Panc1 (cell line): ENCODE results near the gene PRUNE2. TPM values are rescaled to one million over a fixed set of nuclear protein-coding genes. Genes with fewer than 3 reads are reported as not detected.

ENCODE experiments used
- ATAC-seq: fragments of 200-7000 bp; cut with Tn5 transposase; 2 replicates; pipeline ENCODE4 v1.9.1; 2020; ENCODE audit warnings: mild to moderate bottlenecking, moderate library complexity
- BruUV-seq: library from RNA; stranded (reverse); fragments of 400-500 nt; replicated peaks from 2 replicates; lab custom pipeline; 2021; lab: Mats Ljungman, UMichigan
- CTCF ChIA-PET: fragments of 300-600 bp; sonication (Branson Sonifier 250); formaldehyde crosslinking; loops from one replicate; lab custom pipeline; 2022; ENCODE audit warnings: antibody characterized with exemption; lab: Charles Lee
- POLR2A ChIA-PET: fragments of 300-600 bp; sonication (Branson Sonifier 250); formaldehyde crosslinking; loops from one replicate; lab custom pipeline; 2022; ENCODE audit warnings: antibody characterized with exemption; lab: Charles Lee
- DNase-seq: peaks from one replicate; pipeline ENCODE4 v3.0.0-alpha.2; 2010; ENCODE audit warnings: low read depth, low spot score
- H3K27ac ChIP-seq: 2 replicates; pipeline ENCODE4 v1.5.1; 2011; ENCODE audit warnings: mild to moderate bottlenecking, low read length, inconsistent platforms
- H3K27me3 ChIP-seq: fragments of 200-500 bp; sonication (Bioruptor generic); 2 replicates; pipeline ENCODE4 v1.6.0; 2014; ENCODE audit warnings: low read length, inconsistent platforms; ENCODE audit not compliant: control insufficient read depth, insufficient read depth
- H3K36me3 ChIP-seq: fragments of 200-500 bp; sonication (Bioruptor generic); 2 replicates; pipeline ENCODE4 v1.5.1; 2014; ENCODE audit warnings: inconsistent platforms, mild to moderate bottlenecking, low read length, moderate library complexity; ENCODE audit not compliant: control insufficient read depth, insufficient read depth
- H3K4me1 ChIP-seq: 2 replicates; pipeline ENCODE4 v1.5.1; 2011; ENCODE audit warnings: inconsistent platforms, mild to moderate bottlenecking, low read length, moderate library complexity; ENCODE audit not compliant: control insufficient read depth, insufficient read depth
- H3K4me3 ChIP-seq, 2 experiments: 2 replicates each; pipeline ENCODE4 v1.5.1; 2011 to 2012; ENCODE audit warnings: low read depth in 2 of 2, low read length in 2 of 2, mild to moderate bottlenecking in 2 of 2, inconsistent platforms in 1 of 2, moderate library complexity in 1 of 2
- H3K9me3 ChIP-seq: fragments of 200-500 bp; sonication (Bioruptor generic); 2 replicates; pipeline ENCODE4 v1.5.1; 2014; ENCODE audit warnings: low read depth, mild to moderate bottlenecking, inconsistent platforms, low read length, moderate library complexity; ENCODE audit not compliant: control insufficient read depth, insufficient read depth
- CTCF ChIP-seq: fragments of 450-650 bp; IDR thresholded peaks from 2 replicates; pipeline ENCODE4 v1.5.1; 2017; ENCODE audit warnings: mild to moderate bottlenecking
- POLR2AphosphoS5 ChIP-seq: IDR thresholded peaks from 2 replicates; pipeline ENCODE4 v1.6.1; 2012; ENCODE audit warnings: mild to moderate bottlenecking, low read depth, low read length, moderate library complexity
- REST ChIP-seq, 2 experiments: IDR thresholded peaks; 2 replicates each; pipeline ENCODE4 v1.6.1; 2011 to 2012; ENCODE audit warnings: low read depth in 2 of 2, control low read depth in 1 of 2, low read length in 1 of 2, mild to moderate bottlenecking in 1 of 2, moderate library complexity in 1 of 2; ENCODE audit not compliant: insufficient read depth in 1 of 2
- SIN3A ChIP-seq: IDR thresholded peaks from 2 replicates; pipeline ENCODE4 v1.6.1; 2012; ENCODE audit warnings: low read depth, mild to moderate bottlenecking, low read length, moderate library complexity, borderline replicate concordance; ENCODE audit not compliant: insufficient read depth
- TCF7L2 ChIP-seq: IDR thresholded peaks from 2 replicates; pipeline ENCODE4 v1.6.1; 2011; ENCODE audit warnings: mild to moderate bottlenecking, low read depth, low read length, inconsistent platforms
- in situ Hi-C: cut with HindIII; loops from 2 replicates; pipeline ENCODE4 v1.10.0; 2016; ENCODE audit warnings: low sequenced_read_pairs, low pct_unique_long_range_greater_than_20kb
- intact Hi-C: fragments of 100-400 bp; cut with micrococcal nuclease; formaldehyde crosslinking; loops from one replicate; pipeline ENCODE4 v1.10.0; 2022; ENCODE audit not compliant: unreplicated experiment
- total RNA-seq: library from RNA; stranded (reverse); gene quantifications from one replicate; pipeline ENCODE4 v1.2.1, GENCODE V29; 2021; ENCODE audit not compliant: unreplicated experiment

PRUNE2 gene
- total RNA-seq, 1 experiment from 2014 or later = 0.18 TPM

- Histone ChIP-seq H3K36me3 (no peaks in the 10 kb centered on the region), H3K4me3 (no peak overlapping the region), H3K4me1 (no peaks in the 10 kb centered on the region), H3K27ac (no peak overlapping the region), H3K9me3 (no peaks in the 10 kb centered on the region), H3K27me3 (no peaks in the 10 kb centered on the region)
- no peak for ATAC-seq
- in situ Hi-C loops = no loop called here
- ChIA-PET CTCF (interaction anchor here (0.7 kb wide), 1 partner anchor 49 kb away, joined by 3 read pairs; no protein-coding TSS in a partner anchor), POLR2A (no interaction called here)
- intact Hi-C loops = no loop called here
- BruUV-seq = no TSS peak
- no peak for TF ChIP-seq SIN3A
- TF ChIP-seq TCF7L2 = no peak
- no peak for TF ChIP-seq REST (IDR thresholded peaks at IDR 0.05; ENCODE audit: insufficient read depth in 1 of 2, low read depth in 2 of 2, low read length in 1 of 2)
- TF ChIP-seq POLR2AphosphoS5 = no peak
- TF ChIP-seq CTCF = no peak
- no peak for DNase-seq
Measured at GRCh38 chr9:76717613-76718012, 188.3 kb downstream of the PRUNE2 start.

GRCh38 chr9:76717176-76717575 is 188.7 kb downstream of the PRUNE2 start:
- BruUV-seq = no TSS peak
- TF ChIP-seq CTCF = no peak
- no peak for TF ChIP-seq REST (IDR thresholded peaks at IDR 0.05; ENCODE audit: insufficient read depth in 1 of 2, low read depth in 2 of 2, low read length in 1 of 2)
- no peak for TF ChIP-seq POLR2AphosphoS5
- no peak for TF ChIP-seq SIN3A
- no peak for TF ChIP-seq TCF7L2
- no peak for ATAC-seq
- Histone ChIP-seq H3K27me3 (no peaks in the 10 kb centered on the region), H3K36me3 (no peaks in the 10 kb centered on the region), H3K4me3 (no peak overlapping the region), H3K4me1 (no peaks in the 10 kb centered on the region), H3K27ac (no peak overlapping the region), H3K9me3 (no peaks in the 10 kb centered on the region)
- no peak for DNase-seq
- intact Hi-C loops = no loop called here
- CTCF ChIA-PET = no interaction called here
- POLR2A ChIA-PET = no interaction called here
- in situ Hi-C loops = no loop called here
